ENCODE results near the gene HAUS1. TPM values are rescaled to one million over a fixed set of nuclear protein-coding genes. Genes with fewer than 3 reads are reported as not detected.

The HAUS1 gene
- total RNA-seq, 1 donor from 2014 or later: 23.5 TPM

DNA sequence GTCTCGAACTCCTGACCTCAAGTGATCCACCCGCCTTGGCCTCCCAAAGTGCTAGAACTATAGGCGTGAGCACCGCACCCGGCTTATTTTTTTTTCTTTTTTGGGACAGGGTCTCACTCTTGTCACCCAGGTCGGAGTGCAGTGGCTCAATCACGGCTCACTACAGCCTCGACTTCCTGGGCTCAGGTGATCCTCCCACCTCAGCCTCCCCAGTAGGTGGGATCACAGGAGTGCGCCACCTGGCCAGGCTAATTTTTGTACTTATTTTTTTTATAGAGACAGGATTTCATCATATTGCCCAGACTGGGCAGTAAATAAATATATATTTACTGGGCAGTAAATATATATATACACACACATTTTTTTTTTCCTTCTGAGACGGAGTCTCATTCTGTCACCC, 8.7 kb upstream of the HAUS1 start:
- H4K20me1 ChIP-seq (ENCODE audit: insufficient read depth, low read length): peaks cover 60% of the 10 kb centered on the region
- Mint-ChIP-seq H3K27ac (ENCODE audit: unreplicated experiment) (peak overlapping the region; percentile 26), H3K36me3 (ENCODE audit: low read depth, unreplicated experiment) (peaks cover 16% of the 10 kb centered on the region), H3K27me3 (ENCODE audit: low read depth, unreplicated experiment) (no peaks in the 10 kb centered on the region), H3K4me3 (ENCODE audit: unreplicated experiment) (no peak overlapping the region), H3K4me1 (ENCODE audit: low read depth, unreplicated experiment) (peaks cover 12% of the 10 kb centered on the region), H3K9me3 (ENCODE audit: unreplicated experiment) (no peaks in the 10 kb centered on the region)
- H3K9ac ChIP-seq (ENCODE audit: low read length): no peak overlapping the region
- H3K4me2 ChIP-seq (ENCODE audit: low read length): peak overlapping the region; percentile 3
- no peaks in the 10 kb centered on the region for H3K9me3 ChIP-seq (ENCODE audit: insufficient read depth, low read depth, low read length)
- H3K27ac ChIP-seq (ENCODE audit: low read depth, low read length): no peak overlapping the region
- TF ChIP-seq CTCF (IDR thresholded peaks at IDR 0.05; ENCODE audit: insufficient read depth, low read depth, low read length) (no peak), EZH2 (IDR thresholded peaks at IDR 0.05; ENCODE audit: insufficient read depth, low read length) (no peak)
- no peak for FAIRE-seq
- no peak overlapping the region for H3K4me3 ChIP-seq (ENCODE audit: insufficient read depth, low read depth, low read length)
- no peak for DNase-seq (ENCODE audit: low read depth)
- no peaks in the 10 kb centered on the region for H3K27me3 ChIP-seq (ENCODE audit: insufficient read depth, low read length)
- peaks cover 75% of the 10 kb centered on the region for H3K79me2 ChIP-seq (ENCODE audit: insufficient read depth, low read length)
- H3K36me3 ChIP-seq (ENCODE audit: insufficient read depth, low read length): peaks cover 31% of the 10 kb centered on the region
- H2AFZ ChIP-seq (ENCODE audit: low read depth, low read length): no peak overlapping the region
- peaks cover 10% of the 10 kb centered on the region for H3K4me1 ChIP-seq (ENCODE audit: insufficient read depth, low read length)

DNA sequence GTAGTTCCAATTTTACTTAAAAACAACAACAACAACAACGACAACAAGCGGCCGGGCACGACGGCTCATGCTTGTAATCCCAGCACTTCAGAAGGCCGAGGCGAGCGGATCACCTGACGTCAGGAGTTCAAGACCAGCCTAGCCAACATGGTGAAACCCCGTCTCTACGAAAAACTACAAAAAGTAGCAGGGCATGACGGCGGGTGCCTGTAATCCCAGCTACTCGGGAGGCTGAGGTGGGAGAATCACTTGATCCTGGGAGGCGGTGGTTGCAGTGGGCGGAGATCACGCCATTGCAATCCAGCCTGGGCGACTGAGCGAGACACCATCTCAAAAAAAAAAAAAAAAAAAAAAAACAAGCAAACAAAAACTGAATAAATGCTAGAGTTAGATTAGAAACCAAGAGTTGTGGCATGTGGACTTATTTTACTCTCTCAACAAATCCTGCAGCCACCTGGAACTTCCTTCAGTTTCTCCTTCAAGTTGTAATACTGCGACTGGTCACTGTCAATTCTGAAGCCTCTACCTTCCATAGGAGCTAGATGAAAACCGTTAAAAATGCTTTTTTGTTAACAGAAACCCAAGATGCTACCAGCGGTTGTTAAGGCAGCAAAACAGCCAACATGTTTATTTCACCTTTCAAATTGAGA, 7.4 kb upstream of the HAUS1 start:
- H3K9me3 Mint-ChIP-seq (ENCODE audit: unreplicated experiment): no peaks in the 10 kb centered on the region
- H3K4me1 Mint-ChIP-seq (ENCODE audit: low read depth, unreplicated experiment): peaks cover 12% of the 10 kb centered on the region
- no peak for DNase-seq (ENCODE audit: low read depth)
- TF ChIP-seq EZH2 (IDR thresholded peaks at IDR 0.05; ENCODE audit: insufficient read depth, low read length) (no peak), CTCF (IDR thresholded peaks at IDR 0.05; ENCODE audit: insufficient read depth, low read depth, low read length) (no peak)
- Histone ChIP-seq H3K4me2 (ENCODE audit: low read length) (peak overlapping the region; percentile 89), H3K27ac (ENCODE audit: low read depth, low read length) (peak overlapping the region; percentile 83), H3K4me3 (ENCODE audit: insufficient read depth, low read depth, low read length) (peak overlapping the region; percentile 99), H3K4me1 (ENCODE audit: insufficient read depth, low read length) (peaks cover 10% of the 10 kb centered on the region), H3K27me3 (ENCODE audit: insufficient read depth, low read length) (no peaks in the 10 kb centered on the region), H4K20me1 (ENCODE audit: insufficient read depth, low read length) (peaks cover 52% of the 10 kb centered on the region), H3K9me3 (ENCODE audit: insufficient read depth, low read depth, low read length) (no peaks in the 10 kb centered on the region), H3K79me2 (ENCODE audit: insufficient read depth, low read length) (peaks cover 62% of the 10 kb centered on the region), H3K36me3 (ENCODE audit: insufficient read depth, low read length) (peaks cover 18% of the 10 kb centered on the region), H2AFZ (ENCODE audit: low read depth, low read length) (no peak overlapping the region), H3K9ac (ENCODE audit: low read length) (peak overlapping the region; percentile 94)
- no peak for FAIRE-seq
- H3K27ac Mint-ChIP-seq (ENCODE audit: unreplicated experiment): peak overlapping the region; percentile 95
- peaks cover 7% of the 10 kb centered on the region for H3K36me3 Mint-ChIP-seq (ENCODE audit: low read depth, unreplicated experiment)
- peak overlapping the region; percentile 99 for H3K4me3 Mint-ChIP-seq (ENCODE audit: unreplicated experiment)
- no peaks in the 10 kb centered on the region for H3K27me3 Mint-ChIP-seq (ENCODE audit: low read depth, unreplicated experiment)

DNA sequence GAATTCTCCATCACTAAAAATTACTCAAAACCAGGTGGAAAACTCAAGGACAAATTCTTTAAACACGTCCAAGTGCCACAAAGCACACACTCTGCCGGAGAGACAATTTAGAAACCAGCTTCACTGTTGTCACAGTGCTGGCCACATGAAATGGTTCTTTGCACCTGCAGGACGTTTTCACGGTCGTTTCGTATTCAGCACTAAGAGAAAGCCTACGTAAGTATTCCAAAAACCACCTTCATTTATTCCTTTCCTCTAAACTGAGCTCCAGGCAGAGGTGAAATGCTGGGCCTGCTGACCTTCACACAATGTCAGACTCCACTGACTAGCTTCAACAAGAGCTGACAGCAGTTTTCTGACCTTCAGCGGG, 6.8 kb upstream of the HAUS1 start:
- no peaks in the 10 kb centered on the region for H3K9me3 ChIP-seq (ENCODE audit: insufficient read depth, low read depth, low read length)
- TF ChIP-seq CTCF (IDR thresholded peaks at IDR 0.05; ENCODE audit: insufficient read depth, low read depth, low read length): no peak
- peak overlapping the region; percentile 99 for H3K4me3 Mint-ChIP-seq (ENCODE audit: unreplicated experiment)
- H3K4me1 Mint-ChIP-seq (ENCODE audit: low read depth, unreplicated experiment): peaks cover 12% of the 10 kb centered on the region
- no peaks in the 10 kb centered on the region for H3K27me3 Mint-ChIP-seq (ENCODE audit: low read depth, unreplicated experiment)
- peaks cover 10% of the 10 kb centered on the region for H3K4me1 ChIP-seq (ENCODE audit: insufficient read depth, low read length)
- H2AFZ ChIP-seq (ENCODE audit: low read depth, low read length): peak overlapping the region; percentile 99
- H3K27me3 ChIP-seq (ENCODE audit: insufficient read depth, low read length): no peaks in the 10 kb centered on the region
- peaks cover 48% of the 10 kb centered on the region for H4K20me1 ChIP-seq (ENCODE audit: insufficient read depth, low read length)
- peak overlapping the region; percentile 94 for H3K9ac ChIP-seq (ENCODE audit: low read length)
- no peak for FAIRE-seq
- peaks cover 57% of the 10 kb centered on the region for H3K79me2 ChIP-seq (ENCODE audit: insufficient read depth, low read length)
- peak overlapping the region; percentile 95 for H3K27ac Mint-ChIP-seq (ENCODE audit: unreplicated experiment)
- H3K9me3 Mint-ChIP-seq (ENCODE audit: unreplicated experiment): no peaks in the 10 kb centered on the region
- peak overlapping the region; percentile 99 for H3K4me3 ChIP-seq (ENCODE audit: insufficient read depth, low read depth, low read length)
- H3K27ac ChIP-seq (ENCODE audit: low read depth, low read length): peak overlapping the region; percentile 83
- H3K36me3 ChIP-seq (ENCODE audit: insufficient read depth, low read length): peaks cover 16% of the 10 kb centered on the region
- DNase-seq (ENCODE audit: low read depth): no peak
- peak overlapping the region; percentile 89 for H3K4me2 ChIP-seq (ENCODE audit: low read length)
- peaks cover 7% of the 10 kb centered on the region for H3K36me3 Mint-ChIP-seq (ENCODE audit: low read depth, unreplicated experiment)
